Naive thymus-derived CD4-positive, alpha-beta T cell (primary cell): ENCODE results near the gene WDR38. TPM values are rescaled to one million over a fixed set of nuclear protein-coding genes. Genes with fewer than 3 reads are reported as not detected.
A peak's percentile ranks its signal among the peaks of the same experiment; 100 is the strongest.

ENCODE experiments used
- ATAC-seq: fragments of 150-1000 bp; cut with Tn5 transposase; 2 replicates; pipeline ENCODE4 v1.10.0; 2021; ENCODE audit warnings: mild to moderate bottlenecking, moderate library complexity
- CTCF ChIA-PET: fragments of 350-600 bp; sonication (Branson Sonifier 250); formaldehyde crosslinking; loops from one replicate; lab custom pipeline; 2021; ENCODE audit warnings: antibody characterized with exemption; lab: Charles Lee
- POLR2A ChIA-PET: fragments of 350-600 bp; sonication (Branson Sonifier 250); formaldehyde crosslinking; loops from one replicate; lab custom pipeline; 2021; ENCODE audit warnings: antibody characterized with exemption, inconsistent platforms; lab: Charles Lee
- DNase-seq, 9 donors: peaks; one replicate each; pipeline versions ENCODE4 v3.0.0 to v3.0.0-alpha.2; 2020 to 2022; ENCODE audit warnings: mixed read lengths in 1 of 9
- H3K27ac ChIP-seq: one replicate; pipeline ENCODE4 v1.7.0; 2013; ENCODE audit warnings: mild to moderate bottlenecking, low read depth, low read length, moderate library complexity
- H3K27me3 ChIP-seq, 2 donors: one replicate each; pipeline ENCODE4 v1.7.0; 2013; ENCODE audit warnings: low read length in 2 of 2, mild to moderate bottlenecking in 2 of 2, moderate library complexity in 2 of 2; ENCODE audit not compliant: control insufficient read depth in 2 of 2, insufficient read depth in 2 of 2
- H3K36me3 ChIP-seq, 3 experiments: 1 replicate in 2 of 3; 2 replicates in 1 of 3; pipeline ENCODE4 v1.7.0; 2013; ENCODE audit warnings: low read length in 3 of 3, mild to moderate bottlenecking in 3 of 3, moderate library complexity in 1 of 3; ENCODE audit not compliant: insufficient read depth in 3 of 3, control insufficient read depth in 2 of 3
- H3K4me1 ChIP-seq, 2 donors: one replicate each; pipeline ENCODE4 v1.7.0; 2013; ENCODE audit warnings: low read length in 2 of 2, mild to moderate bottlenecking in 2 of 2, moderate library complexity in 1 of 2; ENCODE audit not compliant: control insufficient read depth in 2 of 2, insufficient read depth in 2 of 2
- H3K4me3 ChIP-seq: 2 replicates; pipeline ENCODE4 v1.7.0; 2013; ENCODE audit warnings: mild to moderate bottlenecking, low read length
- H3K9me3 ChIP-seq, 3 experiments: 1 replicate in 2 of 3; 2 replicates in 1 of 3; pipeline ENCODE4 v1.7.0; 2013; ENCODE audit warnings: low read length in 3 of 3; ENCODE audit not compliant: control insufficient read depth in 2 of 3
- H3K27ac Mint-ChIP-seq, 9 donors: one replicate each; pipeline ENCODE4 v1.8.0; 2020 to 2022; ENCODE audit warnings: mixed read lengths in 9 of 9, mild to moderate bottlenecking in 8 of 9, moderate library complexity in 5 of 9, inconsistent platforms in 2 of 9
- H3K27me3 Mint-ChIP-seq, 5 donors: one replicate each; pipeline ENCODE4 v1.8.0; 2021 to 2022; ENCODE audit warnings: mixed read lengths in 5 of 5, mild to moderate bottlenecking in 1 of 5
- H3K36me3 Mint-ChIP-seq, 5 donors: one replicate each; pipeline ENCODE4 v1.8.0; 2020 to 2022; ENCODE audit warnings: mixed read lengths in 5 of 5, mild to moderate bottlenecking in 3 of 5, inconsistent platforms in 1 of 5
- H3K4me1 Mint-ChIP-seq, 7 donors: one replicate each; pipeline ENCODE4 v1.8.0; 2020 to 2022; ENCODE audit warnings: mixed read lengths in 7 of 7, mild to moderate bottlenecking in 3 of 7, inconsistent platforms in 1 of 7
- H3K4me3 Mint-ChIP-seq, 10 donors: one replicate each; pipeline ENCODE4 v1.8.0; 2020 to 2022; ENCODE audit warnings: mild to moderate bottlenecking in 10 of 10, mixed read lengths in 10 of 10, moderate library complexity in 6 of 10, inconsistent platforms in 2 of 10
- H3K9me3 Mint-ChIP-seq, 11 donors: one replicate each; pipeline ENCODE4 v1.8.0; 2020 to 2022; ENCODE audit warnings: mixed read lengths in 11 of 11, mild to moderate bottlenecking in 4 of 11, inconsistent platforms in 1 of 11, moderate library complexity in 1 of 11
- intact Hi-C, 2 donors: fragments of 100-400 bp; cut with micrococcal nuclease; formaldehyde crosslinking; loops; one replicate each; pipeline ENCODE4 v1.15.1; 2023
- polyA plus RNA-seq, 2 donors: library from polyadenylated mRNA; unstranded; fragments of 300-500 nt; fragmentation: Illumina TruSeq; gene quantifications; one replicate each; pipeline ENCODE4 v1.2.3, GENCODE V29; 2021
- total RNA-seq, 6 experiments: library from RNA in 5 of 6; stranded (reverse) in 5 of 6; gene quantifications; 1 replicate in 5 of 6; 2 replicates in 1 of 6; pipeline ENCODE4 v1.2.3 and lab custom pipeline; 2021 to 2026

The WDR38 gene
- total and polyA plus RNA-seq, 7 experiments from 2014 or later, result not detected

DNA sequence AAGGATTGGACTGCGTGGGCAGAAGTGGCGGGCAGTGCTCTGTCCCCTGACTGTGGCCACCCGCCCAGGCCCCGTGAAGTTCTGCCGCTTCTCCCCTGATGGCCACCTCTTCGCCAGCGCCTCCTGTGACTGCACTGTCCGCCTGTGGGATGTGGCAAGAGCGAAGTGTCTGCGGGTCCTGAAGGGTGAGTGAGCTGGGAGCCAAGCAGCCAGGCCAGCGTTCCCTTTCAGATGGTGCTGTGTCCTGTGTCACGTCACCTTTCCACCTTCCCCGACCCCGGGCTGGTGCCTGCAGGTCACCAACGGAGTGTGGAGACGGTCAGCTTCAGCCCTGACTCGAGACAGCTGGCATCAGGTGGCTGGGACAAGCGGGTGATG, 2.3 kb downstream of the WDR38 start:
- peaks cover 11 to 30% (median 19%) of the 10 kb centered on the region in 7 donors for H3K4me1 Mint-ChIP-seq
- intact Hi-C loops, result loop anchor here in 1 of 2 donors (10.0 kb wide), 1 partner anchor 241 kb away; no protein-coding TSS in a partner anchor
- H3K36me3 Mint-ChIP-seq, result peaks cover 3 to 20% (median 9%) of the 10 kb centered on the region in 5 donors
- Histone ChIP-seq H3K9me3 (no peaks in the 10 kb centered on the region), H3K36me3 (peaks cover 0 to 43% (median 6%) of the 10 kb centered on the region in 3 experiments), H3K27me3 (no peaks in the 10 kb centered on the region), H3K27ac (no peak overlapping the region), H3K4me3 (no peak overlapping the region), H3K4me1 (peaks cover 9 to 17% of the 10 kb centered on the region in 2 donors)
- ChIA-PET POLR2A (no interaction called here), CTCF (interaction anchor here (1.2 to 5.4 kb wide), 4 partner anchors 14 to 81 kb away, joined by 3 to 66 read pairs (median 3); partner anchors contain the start of genes NR6A1 and OLFML2A)
- no peaks in the 10 kb centered on the region for H3K9me3 Mint-ChIP-seq
- DNase-seq (no peak), ATAC-seq (no peak)
- H3K27ac Mint-ChIP-seq, result peak overlapping the region in 1 of 9 donors; percentile 43
- peaks cover 5 to 11% (median 6%) of the 10 kb centered on the region in 5 donors for H3K27me3 Mint-ChIP-seq
- no peak overlapping the region for H3K4me3 Mint-ChIP-seq

DNA sequence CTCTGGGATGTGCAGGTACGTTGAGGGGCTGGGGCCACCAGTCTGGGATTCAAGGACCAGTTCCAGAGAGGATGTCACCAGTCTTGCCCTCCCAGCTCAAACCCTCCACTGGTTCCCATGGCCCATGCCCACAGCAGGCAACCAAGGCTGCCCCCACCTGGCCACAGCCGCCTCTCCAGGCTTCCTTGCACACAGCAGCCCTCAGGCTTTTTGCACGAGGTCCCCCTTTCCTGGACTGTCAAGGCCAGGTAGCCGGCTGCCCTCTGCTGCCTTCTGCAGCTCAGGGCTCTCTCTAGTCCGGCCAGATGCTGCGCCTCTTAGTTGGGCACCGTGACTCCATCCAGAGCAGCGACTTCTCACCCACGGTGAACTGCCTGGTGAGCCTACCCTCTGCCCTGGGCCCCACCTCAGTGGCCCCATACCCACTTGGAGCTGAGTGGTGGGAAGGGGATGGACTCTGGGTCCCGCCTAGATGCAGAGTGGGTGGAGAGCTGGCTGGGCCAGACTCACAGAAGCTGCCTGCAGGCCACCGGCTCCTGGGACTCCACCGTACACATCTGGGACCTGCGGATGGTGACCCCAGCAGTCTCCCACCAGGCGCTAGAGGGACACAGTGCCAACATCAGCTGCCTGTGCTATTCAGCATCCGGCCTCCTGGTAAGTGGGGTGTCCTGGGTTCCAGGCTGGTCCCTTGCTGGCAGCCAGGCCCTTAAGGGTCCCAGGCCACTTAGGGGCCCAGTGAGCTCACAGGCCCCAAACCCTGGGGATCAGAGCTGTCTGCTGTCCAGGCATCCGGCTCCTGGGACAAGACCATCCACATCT, 2.9 kb downstream of the WDR38 start:
- Mint-ChIP-seq H3K4me3 (no peak overlapping the region), H3K27me3 (peaks cover 2 to 5% (median 3%) of the 10 kb centered on the region in 5 donors), H3K36me3 (peaks cover 4 to 23% (median 11%) of the 10 kb centered on the region in 5 donors), H3K9me3 (no peaks in the 10 kb centered on the region), H3K4me1 (peaks cover 12 to 35% (median 25%) of the 10 kb centered on the region in 7 donors), H3K27ac (no peak overlapping the region)
- DNase-seq, result no peak
- H3K9me3 ChIP-seq, result no peaks in the 10 kb centered on the region
- ChIA-PET CTCF (interaction anchor here (0.6 to 5.4 kb wide), 6 partner anchors 13 to 1826 kb away, joined by 3 to 66 read pairs (median 3); partner anchors contain the start of genes NR6A1 and OLFML2A), POLR2A (interaction anchor here (1.3 to 1.4 kb wide), 2 partner anchors 24 to 89 kb away, joined by 4 read pairs; no protein-coding TSS in a partner anchor)
- peaks cover 15 to 23% of the 10 kb centered on the region in 2 donors for H3K4me1 ChIP-seq
- intact Hi-C loops, result loop anchor here in 1 of 2 donors (10.0 kb wide), 1 partner anchor 241 kb away; no protein-coding TSS in a partner anchor
- H3K4me3 ChIP-seq, result no peak overlapping the region
- peaks cover 0 to 48% (median 6%) of the 10 kb centered on the region in 3 experiments for H3K36me3 ChIP-seq
- ATAC-seq, result no peak
- H3K27ac ChIP-seq, result no peak overlapping the region
- H3K27me3 ChIP-seq, result no peaks in the 10 kb centered on the region

GRCh38 chr9:124857533-124858162, 4.4 kb downstream of the WDR38 start:
- H3K4me1 Mint-ChIP-seq, result peaks cover 11 to 39% (median 31%) of the 10 kb centered on the region in 7 donors
- ATAC-seq (no peak), DNase-seq (no peak)
- ChIA-PET POLR2A (interaction anchor here (1.3 to 1.4 kb wide), 2 partner anchors 23 to 91 kb away, joined by 4 read pairs; no protein-coding TSS in a partner anchor), CTCF (no interaction called here)
- no peaks in the 10 kb centered on the region for H3K9me3 Mint-ChIP-seq
- Histone ChIP-seq H3K4me3 (no peak overlapping the region), H3K27me3 (no peaks in the 10 kb centered on the region), H3K9me3 (no peaks in the 10 kb centered on the region), H3K36me3 (peaks cover 0 to 52% (median 6%) of the 10 kb centered on the region in 3 experiments), H3K4me1 (peaks cover 11 to 19% of the 10 kb centered on the region in 2 donors), H3K27ac (no peak overlapping the region)
- peak overlapping the region in 2 of 9 donors; percentile 14 to 38 for H3K27ac Mint-ChIP-seq
- H3K4me3 Mint-ChIP-seq, result no peak overlapping the region
- intact Hi-C loops, result loop anchor here in 1 of 2 donors (10.0 kb wide), 1 partner anchor 243 kb away; no protein-coding TSS in a partner anchor
- no peaks in the 10 kb centered on the region for H3K27me3 Mint-ChIP-seq
- peaks cover 4 to 26% (median 13%) of the 10 kb centered on the region in 5 donors for H3K36me3 Mint-ChIP-seq

- peaks cover 4 to 26% (median 13%) of the 10 kb centered on the region in 5 donors for H3K36me3 Mint-ChIP-seq
- Histone ChIP-seq H3K4me1 (peaks cover 7 to 16% of the 10 kb centered on the region in 2 donors), H3K36me3 (peaks cover 0 to 52% (median 6%) of the 10 kb centered on the region in 3 experiments), H3K27me3 (no peaks in the 10 kb centered on the region), H3K27ac (no peak overlapping the region), H3K9me3 (no peaks in the 10 kb centered on the region), H3K4me3 (no peak overlapping the region)
- H3K27ac Mint-ChIP-seq, result peak overlapping the region in 1 of 9 donors; percentile 14
- ChIA-PET CTCF (no interaction called here), POLR2A (interaction anchor here (0.6 kb wide), 2 partner anchors 11 to 437 kb away, joined by 3 read pairs; no protein-coding TSS in a partner anchor)
- H3K4me3 Mint-ChIP-seq, result no peak overlapping the region
- H3K4me1 Mint-ChIP-seq, result peaks cover 7 to 35% (median 29%) of the 10 kb centered on the region in 7 donors
- intact Hi-C loops, result loop anchor here in 1 of 2 donors (10.0 kb wide), 1 partner anchor 244 kb away; no protein-coding TSS in a partner anchor
- no peaks in the 10 kb centered on the region for H3K27me3 Mint-ChIP-seq
- H3K9me3 Mint-ChIP-seq, result no peaks in the 10 kb centered on the region
- ATAC-seq (no peak), DNase-seq (no peak)
Observed at GRCh38 chr9:124858330-124859046, 5.2 kb downstream of the WDR38 start.

GRCh38 chr9:124859803-124860581, 6.7 kb downstream of the WDR38 start:
- Histone ChIP-seq H3K4me1 (peaks cover 7 to 16% of the 10 kb centered on the region in 2 donors), H3K36me3 (peaks cover 0 to 52% (median 6%) of the 10 kb centered on the region in 3 experiments), H3K9me3 (no peaks in the 10 kb centered on the region), H3K4me3 (peak overlapping the region; percentile 88), H3K27ac (peak overlapping the region; percentile 87), H3K27me3 (no peaks in the 10 kb centered on the region)
- Mint-ChIP-seq H3K36me3 (peaks cover 4 to 26% (median 13%) of the 10 kb centered on the region in 5 donors), H3K27ac (peak overlapping the region; percentile 25 to 97 (median 85)), H3K27me3 (no peaks in the 10 kb centered on the region), H3K4me1 (peaks cover 7 to 37% (median 29%) of the 10 kb centered on the region in 7 donors), H3K9me3 (no peaks in the 10 kb centered on the region), H3K4me3 (peak overlapping the region; percentile 59 to 98 (median 94))
- CTCF ChIA-PET, result interaction anchor here (0.6 kb wide), 1 partner anchor 85 kb away, joined by 4 read pairs; no protein-coding TSS in a partner anchor
- intact Hi-C loops, result loop anchor here (2.0 to 10.0 kb wide), 7 partner anchors 81 to 1953 kb away; partner anchors contain the start of genes GAPVD1 (in 1 of the 2), GOLGA1 (in 1 of the 2), PPP6C (in 1 of the 2) and PSMB7 (in 1 of the 2)
- no peak for DNase-seq
- POLR2A ChIA-PET, result interaction anchor here (1.0 to 2.9 kb wide), 4 partner anchors 9 to 382 kb away, joined by 3 to 12 read pairs (median 6); partner anchors contain the start of gene HSPA5
- ATAC-seq, result no peak
